M059J (cell line): Measurements from ENCODE around the gene NODAL. TPM values are rescaled to one million over a fixed set of nuclear protein-coding genes. Genes with fewer than 3 reads are reported as not detected.
A peak's percentile ranks its signal among the peaks of the same experiment; 100 is the strongest.

Source experiments
- DNase-seq: peaks from one replicate; pipeline ENCODE4 v3.0.0-alpha.2; 2012; ENCODE audit warnings: low read depth
- total RNA-seq: library from RNA; depleted of rRNA; stranded (reverse); fragments of >200 nt; shearing (Covaris generic); gene quantifications from 2 replicates; pipeline ENCODE4 v1.2.3, GENCODE V29; 2014

Gene NODAL
- total RNA-seq, 1 experiment from 2014 or later = not detected

- no peak for DNase-seq
Measured at GRCh38 chr10:70432561-70433263, 8.8 kb downstream of the NODAL start.

GRCh38 chr10:70432101-70432500 is 9.4 kb downstream of the NODAL start:
- no peak for DNase-seq

DNA sequence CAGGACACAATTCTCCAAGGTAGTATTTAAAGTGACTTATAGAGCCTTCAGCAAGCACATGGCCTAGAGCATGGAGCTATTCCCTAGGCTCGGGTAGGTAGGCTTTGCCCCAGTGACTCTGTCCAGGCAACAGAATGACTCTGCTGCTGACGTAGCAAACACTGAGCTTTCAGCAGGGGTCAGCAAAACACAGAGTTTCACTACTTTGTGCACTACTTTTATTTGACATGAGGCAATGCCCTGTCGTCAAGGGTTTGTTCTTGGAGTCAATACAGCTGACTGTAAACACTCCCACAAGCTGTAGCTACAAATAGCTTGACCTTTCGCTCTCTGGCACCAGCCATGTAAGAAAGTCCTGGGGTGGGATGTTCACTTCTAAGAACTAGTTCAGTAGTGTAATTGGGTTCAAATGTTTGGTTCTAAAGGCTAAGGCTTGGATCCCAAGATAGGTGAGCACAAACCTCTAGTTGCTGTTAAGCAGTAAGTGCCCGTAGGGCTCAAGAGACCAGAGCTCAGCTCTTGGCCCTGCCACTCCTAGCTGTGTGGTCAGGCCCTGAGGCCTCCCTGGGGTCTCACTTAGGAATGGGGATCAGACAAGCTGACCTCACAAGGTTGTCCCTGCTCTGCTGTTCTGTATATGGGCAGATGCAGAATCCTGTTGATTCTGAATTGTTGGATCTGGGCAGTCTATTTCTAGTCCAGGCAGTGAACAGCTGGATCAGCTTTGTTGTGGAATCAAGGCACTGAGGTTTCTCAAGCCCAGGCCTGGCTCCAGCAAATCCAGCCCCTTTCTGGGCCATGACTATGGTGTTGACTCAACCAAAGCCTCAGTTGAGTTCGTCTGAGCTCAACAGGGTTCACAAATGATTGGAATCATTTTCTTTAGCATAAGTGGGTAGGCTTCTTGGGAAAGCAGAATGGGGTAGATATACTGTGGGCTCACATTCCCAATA is 10.7 kb downstream of the NODAL start:
- DNase-seq = peak; percentile 22

DNA sequence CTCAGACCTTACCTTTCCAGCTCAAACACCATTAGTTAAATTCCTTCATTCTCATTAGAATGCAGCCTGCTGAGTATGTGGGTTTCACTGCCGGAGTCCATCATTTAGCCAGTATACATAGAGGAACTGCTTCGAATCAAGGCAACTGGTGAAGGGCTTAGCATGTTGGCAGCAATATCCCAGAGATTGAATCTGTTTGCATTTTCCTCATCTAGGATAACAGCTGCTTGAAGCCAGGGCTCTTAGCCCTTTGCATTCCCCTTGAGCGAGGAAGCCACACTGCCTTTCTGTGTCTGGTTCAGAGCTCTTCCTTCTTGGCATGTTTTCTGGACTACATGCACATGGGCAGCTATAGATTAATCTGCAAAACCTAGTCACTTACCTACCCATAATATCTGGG is 14.7 kb downstream of the NODAL start:
- no peak for DNase-seq

- no peak for DNase-seq
Measured at GRCh38 chr10:70425096-70425495, 16.4 kb downstream of the NODAL start.

GRCh38 chr10:70424320-70424719 is 17.2 kb downstream of the NODAL start:
- DNase-seq = no peak

GRCh38 chr10:70418713-70419112 is 22.8 kb downstream of the NODAL start:
- DNase-seq = no peak

- DNase-seq = peak; percentile 60
Measured at GRCh38 chr10:70418229-70418628, 23.3 kb downstream of the NODAL start.

DNA sequence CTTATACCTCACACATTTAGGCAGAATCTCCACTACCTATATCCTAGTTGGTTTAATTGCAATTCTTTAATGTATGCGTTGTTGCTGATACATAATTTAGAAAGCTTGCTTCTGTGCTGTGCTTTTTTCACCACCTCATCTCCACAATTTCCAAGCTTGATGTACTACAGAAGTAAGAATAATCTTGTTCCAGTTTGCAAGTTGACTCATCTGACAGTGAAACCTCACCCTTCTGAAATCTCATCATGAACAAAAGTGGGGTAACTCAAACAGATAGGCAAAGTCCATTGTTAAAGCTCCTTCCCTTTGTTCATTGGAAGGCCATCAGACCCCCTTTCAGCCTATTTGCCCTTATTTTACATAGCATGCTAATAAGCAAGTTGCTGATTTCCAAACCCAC is 23.9 kb downstream of the NODAL start:
- no peak for DNase-seq

DNA sequence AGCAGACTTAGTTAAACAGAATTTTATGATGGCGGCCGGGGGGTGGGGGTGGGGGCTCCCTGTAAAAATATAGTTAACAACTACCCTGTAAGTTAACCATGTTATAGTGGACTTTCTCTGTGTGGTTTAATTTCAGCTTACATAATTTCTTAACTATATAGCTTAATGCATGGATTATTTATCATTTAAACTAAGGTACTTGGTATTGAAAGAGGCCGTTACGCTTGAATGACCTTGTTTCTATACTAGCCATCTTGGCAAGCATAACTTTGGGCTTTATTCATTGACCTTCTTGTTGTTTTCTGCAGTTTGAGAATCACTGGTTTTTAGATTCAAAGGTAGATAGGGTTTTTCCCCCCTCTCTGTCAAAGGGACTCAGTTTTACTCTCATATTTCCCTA is 29.1 kb downstream of the NODAL start:
- no peak for DNase-seq

- DNase-seq = no peak
Measured at GRCh38 chr10:70410608-70411007, 30.9 kb downstream of the NODAL start.

DNA sequence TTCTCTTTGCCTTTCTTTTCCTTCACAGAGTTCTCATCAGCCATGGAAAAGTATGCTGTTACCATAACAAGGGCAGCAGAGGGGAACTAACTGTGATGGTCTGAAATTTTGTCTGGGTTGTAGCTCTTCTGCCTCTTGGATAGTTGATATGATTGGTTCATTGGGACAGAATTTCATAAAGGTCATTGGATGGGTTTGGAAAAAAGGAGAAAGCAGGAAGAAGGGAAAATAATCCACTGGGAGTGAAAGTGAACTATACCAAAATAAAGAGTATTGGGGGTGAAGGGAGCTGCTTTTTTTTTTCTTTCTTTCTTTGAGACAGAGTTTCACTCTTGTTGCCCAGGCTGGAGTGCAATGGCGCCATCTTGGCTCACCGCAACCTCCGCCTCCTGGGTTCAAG is 31.7 kb downstream of the NODAL start:
- no peak for DNase-seq

DNA sequence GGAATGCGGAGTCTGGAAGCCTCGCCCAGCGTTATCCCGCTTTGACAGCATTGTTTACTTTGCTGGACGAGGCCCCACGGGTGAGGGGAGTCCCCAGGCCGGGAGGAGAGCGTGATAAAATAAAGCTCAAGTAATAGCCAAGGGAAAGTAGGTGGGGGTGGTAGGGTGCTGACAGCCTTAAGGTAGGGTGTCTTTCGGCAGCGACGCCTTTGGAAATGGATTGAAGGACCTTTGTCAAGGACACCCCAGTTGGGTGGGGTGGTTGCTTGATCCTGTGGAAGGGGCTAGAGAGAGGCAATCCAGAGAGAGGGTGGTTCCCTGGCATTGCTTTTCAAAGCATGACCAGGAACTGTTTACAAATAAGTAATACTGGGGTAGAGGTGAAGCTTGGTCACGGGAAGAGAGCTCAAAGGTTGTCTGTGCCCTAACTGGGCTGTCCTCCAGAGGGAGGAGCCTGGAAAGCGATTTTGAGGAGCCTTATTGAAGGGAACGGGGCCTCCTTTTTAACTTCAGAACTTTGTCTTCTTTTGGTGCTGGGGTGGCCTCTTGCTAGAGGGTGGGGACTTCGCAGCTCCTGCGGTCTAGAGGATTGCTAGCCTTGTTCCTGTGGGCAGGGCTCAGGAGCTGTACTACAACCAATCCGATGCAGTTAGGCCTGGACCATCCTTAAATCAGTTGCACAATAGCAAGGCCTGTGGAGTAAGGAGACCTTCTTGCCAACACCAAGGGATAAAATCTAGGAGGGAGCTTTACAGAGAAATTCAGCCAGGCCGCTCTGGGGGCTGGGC is 36.2 kb downstream of the NODAL start:
- peak; percentile 80 for DNase-seq

DNA sequence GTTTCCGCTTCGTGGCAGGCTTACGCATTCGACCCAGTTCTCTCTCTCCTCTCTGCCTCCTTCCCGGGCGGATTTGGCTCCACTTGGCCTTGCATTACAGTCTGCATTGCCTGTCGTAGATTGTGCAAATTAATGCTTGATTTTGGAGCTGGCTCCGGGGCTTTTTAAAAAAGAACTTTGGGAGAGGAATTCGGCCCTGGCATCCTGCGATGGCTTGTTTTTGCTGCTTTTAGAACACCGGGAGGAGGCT is 36.8 kb downstream of the NODAL start:
- DNase-seq = peak; percentile 45

GRCh38 chr10:70404036-70404786 is 37.3 kb downstream of the NODAL start, which contains the start of gene EIF4EBP2:
Gene EIF4EBP2 (plus strand): TSS chr10:70404145. CDS start chr10:70404402, 257 bp downstream.
- peak; percentile 91 for DNase-seq

DNA sequence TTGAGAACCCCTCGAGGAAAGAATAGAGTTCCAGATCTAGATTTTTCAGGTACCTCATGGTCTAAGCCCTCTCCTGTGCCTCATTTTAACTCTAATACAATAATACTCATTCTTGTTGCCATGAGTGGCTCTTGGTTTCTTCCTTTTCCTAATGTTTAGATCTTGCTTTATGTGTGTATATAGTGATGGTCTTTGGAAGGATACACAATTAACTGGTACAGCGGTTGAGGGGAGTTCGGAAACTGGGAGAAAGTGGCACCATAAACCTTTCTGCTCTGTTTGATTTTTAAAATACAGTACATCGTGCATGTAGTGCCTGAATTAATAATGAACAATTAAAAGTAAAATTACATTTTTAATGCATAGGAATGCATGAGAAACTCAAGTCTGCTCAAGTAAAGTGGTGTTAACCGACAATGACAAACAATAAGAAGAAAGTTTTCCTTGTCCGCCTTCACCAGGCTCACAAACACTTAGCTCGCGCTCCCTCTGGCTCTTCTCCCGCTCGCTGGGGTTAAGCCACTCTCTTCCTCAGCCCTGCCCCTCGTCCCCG is 37.9 kb downstream of the NODAL start:
- DNase-seq = no peak

GRCh38 chr10:70399177-70399576 is 42.3 kb downstream of the NODAL start:
- DNase-seq = no peak

GRCh38 chr10:70396140-70396539 is 45.3 kb downstream of the NODAL start:
- no peak for DNase-seq

- no peak for DNase-seq
Measured at GRCh38 chr10:70391654-70392053, 49.8 kb downstream of the NODAL start.
